Measurements from ENCODE around the gene BTBD9. TPM values are rescaled to one million over a fixed set of nuclear protein-coding genes. Genes with fewer than 3 reads are reported as not detected.

BTBD9 gene
- total RNA-seq, 1 donor from 2014 or later: 9.9 TPM

- no peak for DNase-seq (ENCODE audit: low spot score in 2 of 2)
- intact Hi-C loops (cut with DNase I): no loop called here
- Histone ChIP-seq H3K4me1 (no peaks in the 10 kb centered on the region), H3K27me3 (no peaks in the 10 kb centered on the region), H3K36me3 (no peaks in the 10 kb centered on the region), H3K4me3 (no peak overlapping the region), H3K27ac (no peak overlapping the region), H3K9me3 (no peaks in the 10 kb centered on the region)
- no peak for TF ChIP-seq CTCF (IDR thresholded peaks at IDR 0.05)
Measured at GRCh38 chr6:38378801-38379200, 260.9 kb downstream of the BTBD9 start.

GRCh38 chr6:38375937-38376336 is 263.8 kb downstream of the BTBD9 start:
- intact Hi-C loops (cut with DNase I): no loop called here
- no peak for DNase-seq (ENCODE audit: low spot score in 2 of 2)
- Histone ChIP-seq H3K4me1 (no peaks in the 10 kb centered on the region), H3K36me3 (no peaks in the 10 kb centered on the region), H3K27ac (no peak overlapping the region), H3K9me3 (no peaks in the 10 kb centered on the region), H3K27me3 (no peaks in the 10 kb centered on the region), H3K4me3 (no peak overlapping the region)
- TF ChIP-seq CTCF (IDR thresholded peaks at IDR 0.05): no peak

- no peak overlapping the region for H3K27ac ChIP-seq
- H3K4me1 ChIP-seq: no peaks in the 10 kb centered on the region
- no peak for DNase-seq (ENCODE audit: low spot score in 2 of 2)
- no peaks in the 10 kb centered on the region for H3K9me3 ChIP-seq
- no peak overlapping the region for H3K4me3 ChIP-seq
- no peaks in the 10 kb centered on the region for H3K36me3 ChIP-seq
- intact Hi-C loops (cut with DNase I): no loop called here
- no peaks in the 10 kb centered on the region for H3K27me3 ChIP-seq
- no peak for TF ChIP-seq CTCF (IDR thresholded peaks at IDR 0.05)
Measured at GRCh38 chr6:38375341-38375740, 264.4 kb downstream of the BTBD9 start.

GRCh38 chr6:38371881-38372280 is 267.8 kb downstream of the BTBD9 start:
- H3K27ac ChIP-seq: no peak overlapping the region
- no peak overlapping the region for H3K4me3 ChIP-seq
- no peaks in the 10 kb centered on the region for H3K36me3 ChIP-seq
- H3K27me3 ChIP-seq: no peaks in the 10 kb centered on the region
- no peaks in the 10 kb centered on the region for H3K4me1 ChIP-seq
- DNase-seq (ENCODE audit: low spot score in 2 of 2): no peak
- intact Hi-C loops (cut with DNase I): no loop called here
- TF ChIP-seq CTCF (IDR thresholded peaks at IDR 0.05): no peak
- H3K9me3 ChIP-seq: no peaks in the 10 kb centered on the region

GRCh38 chr6:38370653-38371601 is 268.8 kb downstream of the BTBD9 start:
- intact Hi-C loops (cut with DNase I): no loop called here
- Histone ChIP-seq H3K27me3 (no peaks in the 10 kb centered on the region), H3K36me3 (no peaks in the 10 kb centered on the region), H3K9me3 (no peaks in the 10 kb centered on the region), H3K4me3 (no peak overlapping the region), H3K4me1 (no peaks in the 10 kb centered on the region), H3K27ac (no peak overlapping the region)
- no peak for TF ChIP-seq CTCF (IDR thresholded peaks at IDR 0.05)
- no peak for DNase-seq (ENCODE audit: low spot score in 2 of 2)

Measured in ascending aorta (tissue), 2 donors.